Transverse colon (tissue), 4 donors: ENCODE data around the gene EGF.

Experiments used
- CTCF ChIP-seq, 5 experiments: fragments of 200-600 bp in 3 of 5; fragments of 450-650 bp in 2 of 5; sonication (generic) in 3 of 5; IDR thresholded peaks; 1 replicate in 2 of 5; 2 replicates in 3 of 5; pipeline ENCODE4 v1.5.1; 2016 to 2017; ENCODE audit warnings: antibody characterized with exemption in 5 of 5, inconsistent platforms in 3 of 5, mild to moderate bottlenecking in 2 of 5, moderate library complexity in 1 of 5
- EP300 ChIP-seq: sonication (generic); formaldehyde crosslinking; IDR thresholded peaks from one replicate; pipeline ENCODE4 v1.6.1; 2017; ENCODE audit warnings: antibody characterized with exemption, low read depth
- POLR2A ChIP-seq: fragments of 450-650 bp; IDR thresholded peaks from one replicate; pipeline ENCODE4 v1.6.1; 2016; ENCODE audit warnings: antibody characterized with exemption, mild to moderate bottlenecking, moderate library complexity
- POLR2AphosphoS5 ChIP-seq, 3 donors: sonication (generic); formaldehyde crosslinking; IDR thresholded peaks; one replicate each; pipeline ENCODE4 v1.6.1; 2016; ENCODE audit warnings: antibody characterized with exemption in 3 of 3

DNA sequence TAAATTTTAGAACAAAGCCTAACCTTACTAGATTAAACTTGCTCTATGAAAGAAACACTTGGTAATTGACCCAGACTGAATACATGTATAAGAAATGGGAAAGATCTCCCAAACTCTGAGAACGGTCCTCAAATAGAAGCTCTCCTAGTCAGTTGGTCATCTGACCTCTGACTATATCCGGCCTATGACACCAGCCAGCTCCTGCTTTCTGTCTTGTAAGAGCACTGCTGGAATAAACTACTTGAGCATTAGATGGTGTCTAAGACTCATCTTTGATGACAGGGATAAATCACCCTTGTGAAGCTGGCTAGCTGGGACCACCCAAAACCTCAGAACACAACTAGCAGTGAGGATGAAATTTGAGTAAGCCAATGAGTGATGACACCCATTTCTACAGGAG is 40.6 kb upstream of the EGF start:
- TF ChIP-seq CTCF (IDR thresholded peaks at IDR 0.05), result no peak
- no peak for TF ChIP-seq POLR2AphosphoS5 (IDR thresholded peaks at IDR 0.05)
- no peak for TF ChIP-seq POLR2A
- TF ChIP-seq EP300, result no peak
